Measurements from ENCODE around the gene RGS9. TPM values are rescaled to one million over a fixed set of nuclear protein-coding genes. Genes with fewer than 3 reads are reported as not detected.

RGS9 gene
- total and polyA plus RNA-seq, 2 of the 13 experiments (the other 11 are each of a cell fraction or from before 2014, with no cell fraction given), result 0.44 to 0.74 TPM

DNA sequence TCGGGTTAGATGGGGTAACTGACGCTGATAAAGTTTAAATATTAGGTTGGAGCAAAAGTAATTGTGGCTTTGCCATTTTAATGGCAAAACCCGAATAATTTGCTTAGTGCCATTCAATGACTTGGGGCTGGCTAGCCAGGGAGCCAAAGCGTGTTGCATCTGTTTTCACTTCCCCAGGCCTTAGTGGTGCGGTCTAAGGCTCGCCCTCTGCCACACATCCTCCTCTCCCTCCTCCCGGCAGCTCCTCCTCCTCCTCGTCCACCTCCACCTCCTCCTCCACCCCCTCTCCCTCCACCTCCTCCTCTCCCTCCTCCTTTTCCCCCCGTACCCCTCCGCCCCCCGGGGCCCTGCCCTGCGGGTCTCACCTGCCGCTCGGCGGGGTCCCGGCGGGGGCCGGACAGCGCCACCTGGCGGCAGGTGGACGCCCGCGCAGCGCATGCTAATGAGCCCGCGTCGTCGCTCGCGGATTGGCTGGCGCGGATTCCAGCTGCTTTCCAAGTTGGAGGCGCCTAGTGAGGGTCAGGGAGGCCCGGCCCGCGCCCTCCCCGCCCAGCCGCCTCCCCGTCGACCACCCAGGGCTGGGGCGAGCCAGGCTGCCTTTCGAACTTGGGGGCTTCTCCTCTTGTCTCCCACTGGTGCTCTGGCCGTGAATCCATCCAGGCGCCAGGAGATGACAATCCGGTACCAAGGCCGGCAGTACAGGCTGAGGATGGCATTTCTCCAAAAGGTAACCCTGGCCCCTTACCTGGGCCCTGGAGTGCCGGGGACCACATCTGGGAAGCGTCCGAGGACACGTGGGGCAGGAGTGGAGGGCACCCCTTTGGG is 36.6 kb upstream of the RGS9 start (continued):
- TF ChIP-seq EP300 (IDR thresholded peaks at IDR 0.05; ENCODE audit: low read depth in 2 of 2, low read length in 2 of 2) (0 out of 4 replicates have a peak, but pooled peaks of 1 of the 2 experiments have one; percentile 3), EP300 (CRISPR knock-in tag; IDR thresholded peaks at IDR 0.05; ENCODE audit: borderline replicate concordance) (no peak), ARID4A (CRISPR knock-in tag; IDR thresholded peaks at IDR 0.05; ENCODE audit: borderline replicate concordance) (peak; percentile 77; the same call in 1 of the 2 replicates), ZFX (CRISPR knock-in tag; IDR thresholded peaks at IDR 0.05; ENCODE audit: low read depth) (peak; percentile 64), RFX5 (IDR thresholded peaks at IDR 0.05; ENCODE audit: low read depth, low read length) (peak; percentile 20; the same call in 1 of the 2 replicates), ZNF121 (CRISPR knock-in tag; IDR thresholded peaks at IDR 0.05) (peak; percentile 6; the same call in 1 of the 2 replicates), PCBP1 (IDR thresholded peaks at IDR 0.05; ENCODE audit: borderline replicate concordance, low read depth, low read length) (no peak), ZNF333 (CRISPR knock-in tag; IDR thresholded peaks at IDR 0.05; ENCODE audit: borderline replicate concordance) (0 out of 2 replicates have a peak, but pooled peaks have one; percentile 76), ZNF124 (CRISPR knock-in tag; IDR thresholded peaks at IDR 0.05) (no peak), SOX6 (IDR thresholded peaks at IDR 0.05) (no peak), SOX6 (CRISPR knock-in tag; IDR thresholded peaks at IDR 0.05) (peak; percentile 38), ZBTB3 (CRISPR knock-in tag; IDR thresholded peaks at IDR 0.05; ENCODE audit: borderline replicate concordance, low read depth) (no peak), BHLHE40 (IDR thresholded peaks at IDR 0.05; ENCODE audit: low read length) (peak; percentile 37), FOXK1 (CRISPR knock-in tag; IDR thresholded peaks at IDR 0.05; ENCODE audit: borderline replicate concordance, low read depth) (0 out of 2 replicates have a peak, but pooled peaks have one; percentile 9), FOXP1 (IDR thresholded peaks at IDR 0.05) (no peak), FOXP1 (CRISPR knock-in tag; IDR thresholded peaks at IDR 0.05) (no peak), ZNF335 (CRISPR knock-in tag; IDR thresholded peaks at IDR 0.05) (no peak)
- TF ChIP-seq, protein P1, sequence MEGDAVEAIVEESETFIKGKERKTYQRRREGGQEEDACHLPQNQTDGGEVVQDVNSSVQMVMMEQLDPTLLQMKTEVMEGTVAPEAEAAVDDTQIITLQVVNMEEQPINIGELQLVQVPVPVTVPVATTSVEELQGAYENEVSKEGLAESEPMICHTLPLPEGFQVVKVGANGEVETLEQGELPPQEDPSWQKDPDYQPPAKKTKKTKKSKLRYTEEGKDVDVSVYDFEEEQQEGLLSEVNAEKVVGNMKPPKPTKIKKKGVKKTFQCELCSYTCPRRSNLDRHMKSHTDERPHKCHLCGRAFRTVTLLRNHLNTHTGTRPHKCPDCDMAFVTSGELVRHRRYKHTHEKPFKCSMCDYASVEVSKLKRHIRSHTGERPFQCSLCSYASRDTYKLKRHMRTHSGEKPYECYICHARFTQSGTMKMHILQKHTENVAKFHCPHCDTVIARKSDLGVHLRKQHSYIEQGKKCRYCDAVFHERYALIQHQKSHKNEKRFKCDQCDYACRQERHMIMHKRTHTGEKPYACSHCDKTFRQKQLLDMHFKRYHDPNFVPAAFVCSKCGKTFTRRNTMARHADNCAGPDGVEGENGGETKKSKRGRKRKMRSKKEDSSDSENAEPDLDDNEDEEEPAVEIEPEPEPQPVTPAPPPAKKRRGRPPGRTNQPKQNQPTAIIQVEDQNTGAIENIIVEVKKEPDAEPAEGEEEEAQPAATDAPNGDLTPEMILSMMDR (CRISPR knock-in tag; IDR thresholded peaks at IDR 0.05), result peak; percentile 92
- TF ChIP-seq, protein P2, sequence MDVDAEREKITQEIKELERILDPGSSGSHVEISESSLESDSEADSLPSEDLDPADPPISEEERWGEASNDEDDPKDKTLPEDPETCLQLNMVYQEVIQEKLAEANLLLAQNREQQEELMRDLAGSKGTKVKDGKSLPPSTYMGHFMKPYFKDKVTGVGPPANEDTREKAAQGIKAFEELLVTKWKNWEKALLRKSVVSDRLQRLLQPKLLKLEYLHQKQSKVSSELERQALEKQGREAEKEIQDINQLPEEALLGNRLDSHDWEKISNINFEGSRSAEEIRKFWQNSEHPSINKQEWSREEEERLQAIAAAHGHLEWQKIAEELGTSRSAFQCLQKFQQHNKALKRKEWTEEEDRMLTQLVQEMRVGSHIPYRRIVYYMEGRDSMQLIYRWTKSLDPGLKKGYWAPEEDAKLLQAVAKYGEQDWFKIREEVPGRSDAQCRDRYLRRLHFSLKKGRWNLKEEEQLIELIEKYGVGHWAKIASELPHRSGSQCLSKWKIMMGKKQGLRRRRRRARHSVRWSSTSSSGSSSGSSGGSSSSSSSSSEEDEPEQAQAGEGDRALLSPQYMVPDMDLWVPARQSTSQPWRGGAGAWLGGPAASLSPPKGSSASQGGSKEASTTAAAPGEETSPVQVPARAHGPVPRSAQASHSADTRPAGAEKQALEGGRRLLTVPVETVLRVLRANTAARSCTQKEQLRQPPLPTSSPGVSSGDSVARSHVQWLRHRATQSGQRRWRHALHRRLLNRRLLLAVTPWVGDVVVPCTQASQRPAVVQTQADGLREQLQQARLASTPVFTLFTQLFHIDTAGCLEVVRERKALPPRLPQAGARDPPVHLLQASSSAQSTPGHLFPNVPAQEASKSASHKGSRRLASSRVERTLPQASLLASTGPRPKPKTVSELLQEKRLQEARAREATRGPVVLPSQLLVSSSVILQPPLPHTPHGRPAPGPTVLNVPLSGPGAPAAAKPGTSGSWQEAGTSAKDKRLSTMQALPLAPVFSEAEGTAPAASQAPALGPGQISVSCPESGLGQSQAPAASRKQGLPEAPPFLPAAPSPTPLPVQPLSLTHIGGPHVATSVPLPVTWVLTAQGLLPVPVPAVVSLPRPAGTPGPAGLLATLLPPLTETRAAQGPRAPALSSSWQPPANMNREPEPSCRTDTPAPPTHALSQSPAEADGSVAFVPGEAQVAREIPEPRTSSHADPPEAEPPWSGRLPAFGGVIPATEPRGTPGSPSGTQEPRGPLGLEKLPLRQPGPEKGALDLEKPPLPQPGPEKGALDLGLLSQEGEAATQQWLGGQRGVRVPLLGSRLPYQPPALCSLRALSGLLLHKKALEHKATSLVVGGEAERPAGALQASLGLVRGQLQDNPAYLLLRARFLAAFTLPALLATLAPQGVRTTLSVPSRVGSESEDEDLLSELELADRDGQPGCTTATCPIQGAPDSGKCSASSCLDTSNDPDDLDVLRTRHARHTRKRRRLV (CRISPR knock-in tag; IDR thresholded peaks at IDR 0.05), result peak; percentile 32; the same call in 1 of the 2 replicates

Measured in HepG2 (cell line).